Measurements from ENCODE around the gene IMMP1L. TPM values are rescaled to one million over a fixed set of nuclear protein-coding genes. Genes with fewer than 3 reads are reported as not detected.
"Not testable (repeated sequence)": the region's sequence is repeated elsewhere in the genome, so short reads cannot be mapped to it uniquely, and the experiment has no call there.

The IMMP1L gene
- total RNA-seq, 2 experiments from 2014 or later: 20.7 to 23.3 TPM

DNA sequence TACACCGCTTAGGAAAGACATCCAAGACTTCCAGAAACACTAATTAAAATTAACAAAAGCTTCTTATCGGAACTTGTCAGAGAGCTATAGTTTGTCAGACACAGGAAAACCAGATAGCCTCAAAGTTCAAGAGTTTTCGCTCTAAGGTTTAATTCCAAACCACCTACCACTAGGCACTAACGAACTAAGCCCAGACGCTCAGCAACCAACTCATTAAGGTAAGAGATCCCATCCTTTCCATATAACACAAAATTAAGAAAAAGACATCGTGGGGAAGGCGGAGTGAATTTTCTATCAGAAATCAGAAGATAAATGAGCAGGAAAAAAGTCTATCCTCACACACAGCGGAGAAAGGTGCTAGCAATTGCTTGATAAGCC, 382 bp downstream of the IMMP1L start:
- H3K9me3 Mint-ChIP-seq: no peaks in the 10 kb centered on the region
- DNase-seq (peak; percentile 6), ATAC-seq (peak; percentile 5)
- H3K36me3 Mint-ChIP-seq (ENCODE audit: low read depth): peaks cover 15% of the 10 kb centered on the region
- H3K27me3 Mint-ChIP-seq: no peaks in the 10 kb centered on the region
- peaks cover 38% of the 10 kb centered on the region for H3K4me1 Mint-ChIP-seq (ENCODE audit: low read depth)
- peak overlapping the region; percentile 99 for H3K4me3 Mint-ChIP-seq
- intact Hi-C loops (cut with micrococcal nuclease): no loop called here
- TF ChIP-seq, protein P1, sequence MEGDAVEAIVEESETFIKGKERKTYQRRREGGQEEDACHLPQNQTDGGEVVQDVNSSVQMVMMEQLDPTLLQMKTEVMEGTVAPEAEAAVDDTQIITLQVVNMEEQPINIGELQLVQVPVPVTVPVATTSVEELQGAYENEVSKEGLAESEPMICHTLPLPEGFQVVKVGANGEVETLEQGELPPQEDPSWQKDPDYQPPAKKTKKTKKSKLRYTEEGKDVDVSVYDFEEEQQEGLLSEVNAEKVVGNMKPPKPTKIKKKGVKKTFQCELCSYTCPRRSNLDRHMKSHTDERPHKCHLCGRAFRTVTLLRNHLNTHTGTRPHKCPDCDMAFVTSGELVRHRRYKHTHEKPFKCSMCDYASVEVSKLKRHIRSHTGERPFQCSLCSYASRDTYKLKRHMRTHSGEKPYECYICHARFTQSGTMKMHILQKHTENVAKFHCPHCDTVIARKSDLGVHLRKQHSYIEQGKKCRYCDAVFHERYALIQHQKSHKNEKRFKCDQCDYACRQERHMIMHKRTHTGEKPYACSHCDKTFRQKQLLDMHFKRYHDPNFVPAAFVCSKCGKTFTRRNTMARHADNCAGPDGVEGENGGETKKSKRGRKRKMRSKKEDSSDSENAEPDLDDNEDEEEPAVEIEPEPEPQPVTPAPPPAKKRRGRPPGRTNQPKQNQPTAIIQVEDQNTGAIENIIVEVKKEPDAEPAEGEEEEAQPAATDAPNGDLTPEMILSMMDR (IDR thresholded peaks at IDR 0.05): no peak
- POLR2A ChIA-PET: no interaction called here
- peak overlapping the region; percentile 96 for H3K27ac Mint-ChIP-seq
- CTCF ChIA-PET: interaction anchor here (0.9 kb wide), 1 partner anchor 8 kb away, joined by 3 read pairs; no protein-coding TSS in a partner anchor

DNA sequence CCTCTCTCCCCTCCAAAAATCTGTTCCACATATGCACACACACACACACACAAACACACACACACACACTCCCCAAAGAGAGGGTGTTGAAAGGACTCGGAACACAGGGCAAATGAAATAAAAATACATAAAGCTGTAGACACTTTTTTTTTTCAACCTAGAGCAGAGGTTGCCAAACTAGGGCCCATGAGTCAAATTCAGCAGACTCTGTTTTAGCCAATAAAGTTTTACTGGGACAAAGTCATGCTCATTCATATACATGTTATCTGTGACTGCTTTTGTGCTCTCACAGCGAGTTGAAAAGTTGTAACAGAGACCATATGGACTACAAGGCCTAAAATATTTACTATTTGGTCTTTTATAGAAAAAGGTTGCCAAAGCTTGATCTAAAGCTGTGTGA, 8.9 kb downstream of the IMMP1L start:
- Mint-ChIP-seq H3K27me3 (no peaks in the 10 kb centered on the region), H3K36me3 (ENCODE audit: low read depth) (peaks cover 31% of the 10 kb centered on the region), H3K4me3 (no peak overlapping the region), H3K4me1 (ENCODE audit: low read depth) (peaks cover 14% of the 10 kb centered on the region), H3K9me3 (no peaks in the 10 kb centered on the region), H3K27ac (no peak overlapping the region)
- ChIA-PET CTCF (interaction anchor here (1.6 kb wide), 1 partner anchor 9 kb away, joined by 4 read pairs; no protein-coding TSS in a partner anchor), POLR2A (no interaction called here)
- intact Hi-C loops (cut with micrococcal nuclease): no loop called here
- TF ChIP-seq, protein P1 (IDR thresholded peaks at IDR 0.05): no peak
- no peak for ATAC-seq
- DNase-seq: no peak

DNA sequence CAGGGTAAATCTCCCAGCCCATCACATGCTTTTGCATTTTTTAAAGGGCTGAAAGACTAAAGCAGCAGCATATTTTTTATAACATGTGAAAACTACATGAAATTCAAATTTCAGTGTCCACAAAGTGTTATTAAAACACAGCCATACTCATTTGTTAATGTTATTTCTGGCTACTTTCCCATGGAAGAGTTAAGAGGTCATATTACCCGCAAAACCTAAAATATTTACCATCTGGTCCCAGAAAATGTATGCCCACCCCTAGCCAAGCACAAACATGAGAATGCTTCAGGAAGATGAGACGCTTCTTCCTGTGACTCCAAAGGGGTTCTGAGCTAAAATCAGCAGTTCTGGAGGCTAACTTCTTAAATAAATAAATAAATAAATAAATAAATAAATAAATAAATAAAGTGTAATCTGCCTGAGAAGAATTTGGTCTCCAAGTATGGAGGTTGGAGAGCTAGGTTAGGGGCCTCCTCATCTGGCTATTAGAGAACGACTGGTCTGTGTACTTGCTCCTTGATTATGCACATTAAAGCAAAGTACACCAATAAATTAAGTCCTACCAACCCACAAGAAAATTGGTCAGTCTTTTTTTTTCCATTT, 9.7 kb downstream of the IMMP1L start:
- ChIA-PET CTCF (interaction anchor here (1.6 kb wide), 1 partner anchor 8 kb away, joined by 4 read pairs; no protein-coding TSS in a partner anchor), POLR2A (no interaction called here)
- H3K27ac Mint-ChIP-seq: no peak overlapping the region
- peaks cover 5% of the 10 kb centered on the region for H3K9me3 Mint-ChIP-seq
- no peak overlapping the region for H3K4me3 Mint-ChIP-seq
- peaks cover 33% of the 10 kb centered on the region for H3K36me3 Mint-ChIP-seq (ENCODE audit: low read depth)
- peaks cover 12% of the 10 kb centered on the region for H3K4me1 Mint-ChIP-seq (ENCODE audit: low read depth)
- ATAC-seq (no peak), DNase-seq (no peak)
- no peaks in the 10 kb centered on the region for H3K27me3 Mint-ChIP-seq
- intact Hi-C loops (cut with micrococcal nuclease): no loop called here
- TF ChIP-seq, protein P1 (IDR thresholded peaks at IDR 0.05): no peak

DNA sequence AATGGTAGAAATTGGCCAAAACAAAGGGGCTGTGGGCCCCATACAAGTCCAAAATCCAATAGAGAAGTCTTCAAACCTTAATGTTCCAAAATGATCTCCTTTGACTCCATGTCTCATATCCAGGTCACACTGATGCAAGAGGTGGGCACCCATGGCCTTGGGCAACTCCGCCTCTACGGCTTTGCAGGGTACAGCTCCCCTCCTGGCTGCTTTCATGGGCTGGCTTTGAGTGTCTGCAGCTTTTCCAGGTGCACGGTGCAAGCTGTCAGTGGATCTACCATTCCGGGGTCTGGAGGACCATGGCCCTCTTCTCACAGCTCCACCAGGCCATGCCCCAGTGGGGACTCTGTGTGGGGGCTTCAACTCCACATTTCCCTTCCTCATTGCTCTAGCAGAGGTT, 15.7 kb downstream of the IMMP1L start:
- CTCF ChIA-PET; intact Hi-C loops (cut with micrococcal nuclease); ATAC-seq; H3K27me3 Mint-ChIP-seq; H3K27ac Mint-ChIP-seq; H3K4me3 Mint-ChIP-seq; DNase-seq; POLR2A ChIA-PET; H3K9me3 Mint-ChIP-seq: not testable (repeated sequence)
- Mint-ChIP-seq H3K4me1 (ENCODE audit: low read depth) (peaks cover 38% of the 10 kb centered on the region), H3K36me3 (ENCODE audit: low read depth) (peaks cover 42% of the 10 kb centered on the region)

DNA sequence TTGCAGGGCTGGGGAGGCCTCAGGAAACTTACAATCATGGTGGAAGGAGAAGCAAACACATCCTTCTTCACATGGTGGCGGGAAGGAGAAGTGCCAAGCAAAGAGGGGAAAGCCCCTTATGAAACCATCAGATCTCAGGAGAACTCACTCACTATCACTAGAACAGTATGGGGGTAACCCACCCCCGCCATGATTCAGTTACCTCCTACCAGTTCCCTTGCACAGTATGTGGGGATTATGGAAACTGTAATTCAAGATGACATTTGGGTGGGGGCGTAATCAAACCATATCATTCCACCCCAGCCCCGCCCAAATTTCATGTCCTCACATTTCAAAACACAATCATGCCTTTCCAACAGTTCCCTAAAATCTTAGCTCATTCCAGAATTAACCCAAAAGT, 16.2 kb downstream of the IMMP1L start:
- intact Hi-C loops (cut with micrococcal nuclease): no loop called here
- POLR2A ChIA-PET: no interaction called here
- CTCF ChIA-PET: no interaction called here

More for the DNA sequence above, 16.2 kb downstream of the IMMP1L start:
- Mint-ChIP-seq H3K4me1 (ENCODE audit: low read depth) (peaks cover 36% of the 10 kb centered on the region), H3K27me3 (no peaks in the 10 kb centered on the region), H3K27ac (no peak overlapping the region), H3K4me3 (no peak overlapping the region), H3K36me3 (ENCODE audit: low read depth) (peaks cover 44% of the 10 kb centered on the region), H3K9me3 (peaks cover 8% of the 10 kb centered on the region)
- ATAC-seq (no peak), DNase-seq (peak; percentile 7)
- TF ChIP-seq, protein P1 (IDR thresholded peaks at IDR 0.05): no peak

All from activated CD8-positive, alpha-beta T cell treated with anti-CD3 and anti-CD28 coated beads for 36 hours (primary cell).